HL-60 (cell line): ENCODE measurements around the gene HYDIN.

Experiments used
- POLR2AphosphoS5 ChIP-seq: IDR thresholded peaks from 2 replicates; pipeline ENCODE4 v1.6.1; 2012; ENCODE audit warnings: low read depth
- REST ChIP-seq: IDR thresholded peaks from 2 replicates; pipeline ENCODE4 v1.6.1; 2012; ENCODE audit warnings: low read depth; ENCODE audit not compliant: insufficient replicate concordance
- TF ChIP-seq, protein P1 (sequence below): IDR thresholded peaks from one replicate; pipeline ENCODE4 v1.5.1; 2011; ENCODE audit warnings: low read length, control low read depth, inconsistent platforms; ENCODE audit not compliant: insufficient read depth

GRCh38 chr16:71201054-71201453 is 29.5 kb downstream of the HYDIN start:
- TF ChIP-seq, protein P1, sequence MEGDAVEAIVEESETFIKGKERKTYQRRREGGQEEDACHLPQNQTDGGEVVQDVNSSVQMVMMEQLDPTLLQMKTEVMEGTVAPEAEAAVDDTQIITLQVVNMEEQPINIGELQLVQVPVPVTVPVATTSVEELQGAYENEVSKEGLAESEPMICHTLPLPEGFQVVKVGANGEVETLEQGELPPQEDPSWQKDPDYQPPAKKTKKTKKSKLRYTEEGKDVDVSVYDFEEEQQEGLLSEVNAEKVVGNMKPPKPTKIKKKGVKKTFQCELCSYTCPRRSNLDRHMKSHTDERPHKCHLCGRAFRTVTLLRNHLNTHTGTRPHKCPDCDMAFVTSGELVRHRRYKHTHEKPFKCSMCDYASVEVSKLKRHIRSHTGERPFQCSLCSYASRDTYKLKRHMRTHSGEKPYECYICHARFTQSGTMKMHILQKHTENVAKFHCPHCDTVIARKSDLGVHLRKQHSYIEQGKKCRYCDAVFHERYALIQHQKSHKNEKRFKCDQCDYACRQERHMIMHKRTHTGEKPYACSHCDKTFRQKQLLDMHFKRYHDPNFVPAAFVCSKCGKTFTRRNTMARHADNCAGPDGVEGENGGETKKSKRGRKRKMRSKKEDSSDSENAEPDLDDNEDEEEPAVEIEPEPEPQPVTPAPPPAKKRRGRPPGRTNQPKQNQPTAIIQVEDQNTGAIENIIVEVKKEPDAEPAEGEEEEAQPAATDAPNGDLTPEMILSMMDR: no peak
- TF ChIP-seq REST: no peak
- TF ChIP-seq POLR2AphosphoS5: no peak
